Motor neuron (in vitro differentiated cells): Measurements from ENCODE around the gene MAPK12. TPM values are rescaled to one million over a fixed set of nuclear protein-coding genes. Genes with fewer than 3 reads are reported as not detected.
"Not testable (repeated sequence)": the region's sequence is repeated elsewhere in the genome, so short reads cannot be mapped to it uniquely, and the experiment has no call there.

Experiments
- ATAC-seq, 8 experiments: fragments of 200-7000 bp; cut with Tn5 transposase; replicated peaks in 6 of 8; 2 replicates each; pipeline ENCODE4 v1.8.0; 2021; ENCODE audit warnings: mild to moderate bottlenecking in 8 of 8, moderate library complexity in 8 of 8
- H3K27ac ChIP-seq, 2 donors: fragments of 250-450 bp; sonication (Bioruptor Pico); 2 replicates each; pipeline ENCODE4 v1.9.0; 2021; ENCODE audit warnings: antibody characterized with exemption in 2 of 2, mild to moderate bottlenecking in 2 of 2, moderate library complexity in 1 of 2
- H3K4me1 ChIP-seq, 2 donors: fragments of 250-450 bp; sonication (Bioruptor Pico); replicated peaks in 1 of 2; 2 replicates each; pipeline ENCODE4 v1.6.1; 2021; ENCODE audit warnings: antibody characterized with exemption in 2 of 2, mild to moderate bottlenecking in 2 of 2, moderate library complexity in 1 of 2
- H3K4me3 ChIP-seq, 5 donors: fragments of 250-450 bp; sonication (Bioruptor Pico); 2 replicates each; pipeline ENCODE4 v1.9.0; 2021; ENCODE audit warnings: antibody characterized with exemption in 5 of 5, mild to moderate bottlenecking in 5 of 5, moderate library complexity in 4 of 5
- WGBS, 10 experiments: fragments of 450-650 bp; shearing (Covaris generic); methylation state at CpG; one replicate each; pipeline ENCODE4 v1.0.0; 2022; 5-methylcytosine and 5-hydroxymethylcytosine counted together
- in situ Hi-C, 9 experiments: fragments of 400-800 bp; cut with MboI; loops; one replicate each; pipeline ENCODE4 v1.15.0; 2021; ENCODE audit warnings: low sequenced_read_pairs in 9 of 9, low pct_unique_long_range_greater_than_20kb in 2 of 9; ENCODE audit not compliant: unreplicated experiment in 9 of 9
- total RNA-seq, 8 experiments: library from RNA; unstranded; fragments of 300-600 nt; gene quantifications; 2 replicates each; pipeline versions ENCODE4 v1.2.3 to v1.2.4, GENCODE V29; 2022

Gene MAPK12
- total RNA-seq, 8 experiments from 2014 or later = 8.8 to 34.7 (median 22.7) TPM

GRCh38 chr22:50211147-50211546 is 50.3 kb downstream of the MAPK12 start:
- Histone ChIP-seq H3K27ac (no peak overlapping the region), H3K4me3 (no peak overlapping the region), H3K4me1 (peaks cover 0 to 12% of the 10 kb centered on the region in 2 donors)
- in situ Hi-C loops = no loop called here
- WGBS, 10 experiments = 75 to 98% (median 93%) methylated on average over 4 to 11 of the region's 14 CpGs; no CpG with 5 or more reads in 3 of the 10 experiments
- ATAC-seq = no peak

- in situ Hi-C loops = no loop called here
Observed at GRCh38 chr22:50210378-50211139, 50.9 kb downstream of the MAPK12 start.

GRCh38 chr22:50209893-50210292 is 51.6 kb downstream of the MAPK12 start:
- peak; percentile 7 to 67 (median 30) for ATAC-seq
- H3K27ac ChIP-seq = no peak overlapping the region
- in situ Hi-C loops = loop anchor here in 1 of 9 experiments (10.0 kb wide), 1 partner anchor 65 kb away; no protein-coding TSS in a partner anchor
- no peak overlapping the region for H3K4me3 ChIP-seq
- 15 to 92% (median 79%) methylated on average over 1 to 6 of the region's 20 CpGs; no CpG with 5 or more reads in 5 of the 10 experiments for WGBS, 10 experiments
- peaks cover 0 to 12% of the 10 kb centered on the region in 2 donors for H3K4me1 ChIP-seq

More at GRCh38 chr22:50210378-50211139, 50.9 kb downstream of the MAPK12 start:
- ATAC-seq = peak in 1 of 8 experiments; percentile 3
- H3K27ac ChIP-seq = no peak overlapping the region
- no peak overlapping the region for H3K4me3 ChIP-seq
- peaks cover 0 to 12% of the 10 kb centered on the region in 2 donors for H3K4me1 ChIP-seq
- 80 to 100% (median 94%) methylated on average over 1 to 13 of the region's 32 CpGs; no CpG with 5 or more reads in 3 of the 10 experiments for WGBS, 10 experiments

- in situ Hi-C loops = loop anchor here in 1 of 9 experiments (10.0 kb wide), 1 partner anchor 64 kb away; no protein-coding TSS in a partner anchor
Observed at GRCh38 chr22:50208939-50209892, 52.3 kb downstream of the MAPK12 start.

GRCh38 chr22:50208430-50208938 is 53.0 kb downstream of the MAPK12 start:
- Histone ChIP-seq H3K4me3 (no peak overlapping the region), H3K4me1 (peaks cover 0 to 12% of the 10 kb centered on the region in 2 donors), H3K27ac (no peak overlapping the region)
- ATAC-seq = no peak
- 80 to 91% (median 85%) methylated on average over 1 to 14 of the region's 22 CpGs; no CpG with 5 or more reads in 6 of the 10 experiments for WGBS, 10 experiments
- in situ Hi-C loops = loop anchor here in 1 of 9 experiments (10.0 kb wide), 1 partner anchor 64 kb away; no protein-coding TSS in a partner anchor

More at GRCh38 chr22:50208939-50209892, 52.3 kb downstream of the MAPK12 start:
- WGBS, 10 experiments = 97% methylated on average over 6 of the region's 31 CpGs; no CpG with 5 or more reads in 9 of the 10 experiments
- H3K4me3 ChIP-seq = no peak overlapping the region
- peak in 6 of 8 experiments; percentile 1 to 17 (median 4) for ATAC-seq
- peaks cover 0 to 12% of the 10 kb centered on the region in 2 donors for H3K4me1 ChIP-seq
- no peak overlapping the region for H3K27ac ChIP-seq

GRCh38 chr22:50207383-50208140 is 53.9 kb downstream of the MAPK12 start:
- peak; percentile 5 to 91 (median 74) for ATAC-seq
- WGBS, 10 experiments = 59 to 75% (median 60%) methylated on average over 1 to 11 of the region's 23 CpGs; no CpG with 5 or more reads in 7 of the 10 experiments
- Histone ChIP-seq H3K4me1 (peaks cover 1 to 12% of the 10 kb centered on the region in 2 donors), H3K27ac (peak overlapping the region in 1 of 2 donors; percentile 48), H3K4me3 (no peak overlapping the region)
- in situ Hi-C loops = loop anchor here in 1 of 9 experiments (10.0 kb wide), 1 partner anchor 63 kb away; no protein-coding TSS in a partner anchor

- Histone ChIP-seq H3K4me1 (peaks cover 7 to 12% of the 10 kb centered on the region in 2 donors), H3K27ac (no peak overlapping the region), H3K4me3 (no peak overlapping the region)
- WGBS, 10 experiments = 60% methylated on average over 3 of the region's 10 CpGs; no CpG with 5 or more reads in 9 of the 10 experiments
- in situ Hi-C loops = loop anchor here in 1 of 9 experiments (10.0 kb wide), 1 partner anchor 62 kb away; no protein-coding TSS in a partner anchor
- ATAC-seq = peak; percentile 10 to 77 (median 50)
Observed at GRCh38 chr22:50206599-50206998, 54.9 kb downstream of the MAPK12 start.

GRCh38 chr22:50205781-50206569 is 55.5 kb downstream of the MAPK12 start:
- 80 to 100% (median 93%) methylated on average over 2 to 12 of the region's 45 CpGs; no CpG with 5 or more reads in 2 of the 10 experiments for WGBS, 10 experiments
- in situ Hi-C loops = loop anchor here in 1 of 9 experiments (10.0 kb wide), 1 partner anchor 61 kb away; no protein-coding TSS in a partner anchor
- no peak overlapping the region for H3K4me3 ChIP-seq
- ATAC-seq = no peak
- peaks cover 7 to 12% of the 10 kb centered on the region in 2 donors for H3K4me1 ChIP-seq
- no peak overlapping the region for H3K27ac ChIP-seq

GRCh38 chr22:50204998-50205397 is 56.5 kb downstream of the MAPK12 start:
- H3K4me1 ChIP-seq = peaks cover 7 to 12% of the 10 kb centered on the region in 2 donors
- H3K4me3 ChIP-seq, H3K27ac ChIP-seq, ATAC-seq: not testable (repeated sequence)
- 89 to 100% (median 95%) methylated on average over 2 to 9 of the region's 9 CpGs; no CpG with 5 or more reads in 2 of the 10 experiments for WGBS, 10 experiments
- in situ Hi-C loops = loop anchor here in 1 of 9 experiments (10.0 kb wide), 1 partner anchor 60 kb away; no protein-coding TSS in a partner anchor

- in situ Hi-C loops = loop anchor here in 1 of 9 experiments (10.0 kb wide), 1 partner anchor 60 kb away; no protein-coding TSS in a partner anchor
- Histone ChIP-seq H3K27ac (no peak overlapping the region), H3K4me1 (peaks cover 9 to 13% of the 10 kb centered on the region in 2 donors), H3K4me3 (no peak overlapping the region)
- 84 to 100% (median 96%) methylated on average over 2 to 7 of the region's 7 CpGs; no CpG with 5 or more reads in 3 of the 10 experiments for WGBS, 10 experiments
- ATAC-seq = no peak
Observed at GRCh38 chr22:50204571-50204970, 56.9 kb downstream of the MAPK12 start.

GRCh38 chr22:50203288-50203687 is 58.2 kb downstream of the MAPK12 start:
- no peak for ATAC-seq
- no peak overlapping the region for H3K4me3 ChIP-seq
- 80 to 100% (median 100%) methylated on average over 1 of the region's 1 CpG; no CpG with 5 or more reads in 2 of the 10 experiments for WGBS, 10 experiments
- H3K4me1 ChIP-seq = peaks cover 13 to 15% of the 10 kb centered on the region in 2 donors
- in situ Hi-C loops = loop anchor here in 1 of 9 experiments (10.0 kb wide), 1 partner anchor 58 kb away; no protein-coding TSS in a partner anchor
- no peak overlapping the region for H3K27ac ChIP-seq
